ENCODE measurements around the gene TMEM25. TPM values are rescaled to one million over a fixed set of nuclear protein-coding genes. Genes with fewer than 3 reads are reported as not detected.

The TMEM25 gene
- total RNA-seq, 1 donor from 2014 or later: 2.7 TPM

- no peak for DNase-seq (ENCODE audit: low spot score)
Measured at GRCh38 chr11:118581057-118581456, 50.1 kb downstream of the TMEM25 start.

Other genes with a start within 250 kb of the TMEM25 start
- gene CD3E, start 226.5 kb upstream of the TMEM25 start, total RNA-seq: 2.2 TPM
- 1.3 TPM for gene CD3D, start 188.5 kb upstream of the TMEM25 start, total RNA-seq
- 1.1 TPM for gene CD3G, start 186.8 kb upstream of the TMEM25 start, total RNA-seq
- 39.3 TPM for gene UBE4A, start 171.6 kb upstream of the TMEM25 start, total RNA-seq
- 182 TPM for gene ATP5MG, start 129.6 kb upstream of the TMEM25 start, total RNA-seq
- 43.6 TPM for gene KMT2A, start 94.7 kb upstream of the TMEM25 start, total RNA-seq
- gene TTC36, start 3.7 kb upstream of the TMEM25 start, total RNA-seq: not detected
- 11.4 TPM for gene IFT46, start 34.7 kb downstream of the TMEM25 start, total RNA-seq
- gene ARCN1, start 41.2 kb downstream of the TMEM25 start, total RNA-seq: 176 TPM
- 562 TPM for gene PHLDB1, start 76.4 kb downstream of the TMEM25 start, total RNA-seq
- gene TREH, start 148.5 kb downstream of the TMEM25 start, total RNA-seq: not detected

All from mesenteric fat pad (tissue), 1 donor.